ENCODE results near the gene COL5A1. TPM values are rescaled to one million over a fixed set of nuclear protein-coding genes. Genes with fewer than 3 reads are reported as not detected.

COL5A1 gene
- total RNA-seq, 1 donor from 2014 or later: 79.4 TPM

GRCh38 chr9:134740071-134740470 is 98.5 kb downstream of the COL5A1 start:
- DNase-seq (ENCODE audit: low spot score): no peak
- no peak for ATAC-seq
- intact Hi-C loops (cut with DNase I): no loop called here

- intact Hi-C loops (cut with DNase I): no loop called here
- ATAC-seq: no peak
- no peak for DNase-seq (ENCODE audit: low spot score)
Measured at GRCh38 chr9:134741846-134742245, 100.2 kb downstream of the COL5A1 start.

- no peak for ATAC-seq
- no peak for DNase-seq (ENCODE audit: low spot score)
- intact Hi-C loops (cut with DNase I): no loop called here
Measured at GRCh38 chr9:134742822-134743535, 101.4 kb downstream of the COL5A1 start.

- intact Hi-C loops (cut with DNase I): no loop called here
- ATAC-seq (no peak), DNase-seq (ENCODE audit: low spot score) (no peak)
Measured at GRCh38 chr9:134743853-134744252, 102.2 kb downstream of the COL5A1 start.

- intact Hi-C loops (cut with DNase I): no loop called here
- ATAC-seq (no peak), DNase-seq (ENCODE audit: low spot score) (no peak)
Measured at GRCh38 chr9:134744385-134745295, 103.0 kb downstream of the COL5A1 start.

GRCh38 chr9:134747951-134748489 is 106.4 kb downstream of the COL5A1 start:
- DNase-seq (ENCODE audit: low spot score): no peak

GRCh38 chr9:134748591-134748990 is 107.0 kb downstream of the COL5A1 start:
- intact Hi-C loops (cut with DNase I): no loop called here

More at GRCh38 chr9:134747951-134748489, 106.4 kb downstream of the COL5A1 start:
- no peak for ATAC-seq
- intact Hi-C loops (cut with DNase I): no loop called here

GRCh38 chr9:134750450-134751155 is 109.0 kb downstream of the COL5A1 start:
- DNase-seq (ENCODE audit: low spot score): no peak
- ATAC-seq: no peak
- intact Hi-C loops (cut with DNase I): no loop called here

More at GRCh38 chr9:134748591-134748990, 107.0 kb downstream of the COL5A1 start:
- no peak for ATAC-seq
- DNase-seq (ENCODE audit: low spot score): no peak

GRCh38 chr9:134751622-134752021 is 110.0 kb downstream of the COL5A1 start:
- no peak for ATAC-seq
- no peak for DNase-seq (ENCODE audit: low spot score)
- intact Hi-C loops (cut with DNase I): no loop called here

GRCh38 chr9:134752471-134753168 is 111.0 kb downstream of the COL5A1 start:
- DNase-seq (ENCODE audit: low spot score): no peak
- intact Hi-C loops (cut with DNase I): no loop called here
- ATAC-seq: no peak

GRCh38 chr9:134753191-134753590 is 111.6 kb downstream of the COL5A1 start:
- DNase-seq (ENCODE audit: low spot score) (no peak), ATAC-seq (no peak)
- intact Hi-C loops (cut with DNase I): no loop called here

GRCh38 chr9:134755221-134755907 is 113.8 kb downstream of the COL5A1 start:
- ATAC-seq: no peak
- intact Hi-C loops (cut with DNase I): no loop called here
- no peak for DNase-seq (ENCODE audit: low spot score)

GRCh38 chr9:134756098-134756497 is 114.5 kb downstream of the COL5A1 start:
- DNase-seq (ENCODE audit: low spot score): no peak
- intact Hi-C loops (cut with DNase I): no loop called here

GRCh38 chr9:134757216-134757975 is 115.8 kb downstream of the COL5A1 start:
- no peak for DNase-seq (ENCODE audit: low spot score)
- no peak for ATAC-seq
- intact Hi-C loops (cut with DNase I): no loop called here

More at GRCh38 chr9:134756098-134756497, 114.5 kb downstream of the COL5A1 start:
- ATAC-seq: peak; percentile 66

GRCh38 chr9:134758949-134759607 is 117.5 kb downstream of the COL5A1 start:
- ATAC-seq: no peak
- intact Hi-C loops (cut with DNase I): no loop called here
- no peak for DNase-seq (ENCODE audit: low spot score)

GRCh38 chr9:134759913-134760312 is 118.3 kb downstream of the COL5A1 start:
- no peak for DNase-seq (ENCODE audit: low spot score)
- intact Hi-C loops (cut with DNase I): no loop called here
- no peak for ATAC-seq

Measured in sciatic nerve (tissue), 2 donors.